ENCODE data around the gene REEP5.

- no peak for TF ChIP-seq CTCF (conservative IDR thresholded peaks at IDR 0.05; ENCODE audit: low read depth, low read length)
- TF ChIP-seq EZH2 (IDR thresholded peaks at IDR 0.05; ENCODE audit: low read length, unreplicated experiment): no peak
Measured at GRCh38 chr5:112923148-112923917, 1.3 kb upstream of the REEP5 start.
